CD4-positive, alpha-beta T cell treated with Interleukin-12 subunit alpha and Interleukin-12 subunit beta, for 1 hour (primary cell): ENCODE results near the gene GNPDA1.

Experiments
- DNase-seq: peaks from one replicate; pipeline ENCODE4 v3.0.0-alpha.2; 2020

GNPDA1 gene

GRCh38 chr5:141989720-141990119 is 23.1 kb downstream of the GNPDA1 start:
- DNase-seq = no peak

- no peak for DNase-seq
Measured at GRCh38 chr5:141986072-141986471, 26.8 kb downstream of the GNPDA1 start.

GRCh38 chr5:141982626-141983025 is 30.2 kb downstream of the GNPDA1 start:
- no peak for DNase-seq

- DNase-seq = no peak
Measured at GRCh38 chr5:141978389-141978788, 34.4 kb downstream of the GNPDA1 start.

GRCh38 chr5:141976176-141976575 is 36.7 kb downstream of the GNPDA1 start:
- no peak for DNase-seq

GRCh38 chr5:141973871-141974595 is 38.8 kb downstream of the GNPDA1 start:
- no peak for DNase-seq

GRCh38 chr5:141969783-141970771 is 42.8 kb downstream of the GNPDA1 start:
- no peak for DNase-seq

- DNase-seq = peak; percentile 94
Measured at GRCh38 chr5:141968914-141969608, 43.8 kb downstream of the GNPDA1 start, which contains the start of gene RNF14. Gene RNF14, plus strand, starts transcription at chr5:141969105. Its CDS starts 4,484 bp downstream, at chr5:141973589.

- no peak for DNase-seq
Measured at GRCh38 chr5:141966963-141967333, 45.9 kb downstream of the GNPDA1 start.

- no peak for DNase-seq
Measured at GRCh38 chr5:141966275-141966962, 46.4 kb downstream of the GNPDA1 start.

- DNase-seq = no peak
Measured at GRCh38 chr5:141965071-141965470, 47.8 kb downstream of the GNPDA1 start.

GRCh38 chr5:141963701-141964100 is 49.1 kb downstream of the GNPDA1 start:
- no peak for DNase-seq

- no peak for DNase-seq
Measured at GRCh38 chr5:141961466-141961865, 51.4 kb downstream of the GNPDA1 start.

- peak; percentile 91 for DNase-seq
Measured at GRCh38 chr5:141960449-141961323, 52.1 kb downstream of the GNPDA1 start.

- peak; percentile 25 for DNase-seq
Measured at GRCh38 chr5:141960018-141960417, 52.8 kb downstream of the GNPDA1 start.

GRCh38 chr5:141958546-141959172 is 54.2 kb downstream of the GNPDA1 start:
- no peak for DNase-seq

- DNase-seq = peak; percentile 12
Measured at GRCh38 chr5:141958113-141958512, 54.7 kb downstream of the GNPDA1 start, which contains the start of gene PCDH12. Gene PCDH12, minus strand, starts transcription at chr5:141958202. Its CDS starts 351 bp downstream, at chr5:141957851.

GRCh38 chr5:141957367-141957996 is 55.3 kb downstream of the GNPDA1 start:
- DNase-seq = no peak

- DNase-seq = no peak
Measured at GRCh38 chr5:141954194-141954593, 58.6 kb downstream of the GNPDA1 start.

GRCh38 chr5:141952020-141952419 is 60.8 kb downstream of the GNPDA1 start:
- DNase-seq = no peak
